HEK293 (cell line): Measurements from ENCODE around the gene TPO.

Experiments
- CTCF ChIA-PET: fragments of 350-600 bp; formaldehyde crosslinking; extraction: SDS; loops from one replicate; lab custom pipeline; 2021; ENCODE audit warnings: antibody characterized with exemption; lab: Yijun Ruan, JAX
- POLR2A ChIA-PET: fragments of 300-600 bp; formaldehyde crosslinking; extraction: SDS; loops from one replicate; lab custom pipeline; 2020; ENCODE audit warnings: antibody characterized with exemption, inconsistent platforms; lab: Yijun Ruan, JAX
- H3K27ac ChIP-seq: fragments of 200-500 bp; sonication (Bioruptor generic); 2 replicates; pipeline ENCODE4 v1.5.1; 2014; ENCODE audit warnings: low read depth, low read length, control low read depth, inconsistent platforms; ENCODE audit errors: extremely low read depth
- H3K36me3 ChIP-seq, 2 experiments: fragments of 200-500 bp in 1 of 2; sonication (Bioruptor generic) in 1 of 2; 1 replicate in 1 of 2; 2 replicates in 1 of 2; pipeline ENCODE4 v1.5.1; 2014 to 2017; ENCODE audit warnings: inconsistent platforms in 2 of 2, low read length in 2 of 2; ENCODE audit not compliant: control insufficient read depth in 2 of 2, insufficient read depth in 1 of 2
- H3K4me1 ChIP-seq: fragments of 200-500 bp; sonication (Bioruptor generic); 2 replicates; pipeline ENCODE4 v1.5.1; 2014; ENCODE audit warnings: mild to moderate bottlenecking, low read length, inconsistent platforms; ENCODE audit not compliant: control insufficient read depth, insufficient read depth
- H3K4me3 ChIP-seq: 2 replicates; pipeline ENCODE4 v1.5.1; 2011; ENCODE audit warnings: low read depth, mild to moderate bottlenecking, control low read depth, low read length, moderate library complexity
- H3K9me3 ChIP-seq: fragments of 200-500 bp; sonication (Bioruptor generic); 2 replicates; pipeline ENCODE4 v1.5.1; 2014; ENCODE audit warnings: low read depth, low read length, inconsistent platforms; ENCODE audit not compliant: control insufficient read depth, insufficient read depth
- GLI2 ChIP-seq: fragments of 450-650 bp; formaldehyde crosslinking; IDR thresholded peaks from 2 replicates; pipeline ENCODE4; 2017; ENCODE audit warnings: missing biosample characterization, missing genetic modification characterization, low read depth, borderline replicate concordance
- PRDM1 ChIP-seq: fragments of 450-650 bp; formaldehyde crosslinking; IDR thresholded peaks from 2 replicates; pipeline ENCODE4; 2016; ENCODE audit warnings: missing biosample characterization, missing genetic modification characterization
- WT1 ChIP-seq: fragments of 450-650 bp; formaldehyde crosslinking; IDR thresholded peaks from 2 replicates; pipeline ENCODE4 v1.5.1; 2016; ENCODE audit warnings: missing biosample characterization, missing genetic modification characterization
- ZFP3 ChIP-seq: fragments of 450-650 bp; formaldehyde crosslinking; IDR thresholded peaks from 2 replicates; pipeline ENCODE4 v1.5.1; 2016; ENCODE audit warnings: low read depth, missing biosample characterization, missing genetic modification characterization
- ZNF121 ChIP-seq: fragments of 450-650 bp; formaldehyde crosslinking; IDR thresholded peaks from 2 replicates; pipeline ENCODE4 v1.5.1; 2016; ENCODE audit warnings: missing biosample characterization, missing genetic modification characterization
- ZNF214 ChIP-seq: fragments of 450-650 bp; formaldehyde crosslinking; IDR thresholded peaks from 2 replicates; pipeline ENCODE4 v1.5.1; 2017; ENCODE audit warnings: missing biosample characterization, mild to moderate bottlenecking, missing genetic modification characterization, borderline replicate concordance
- ZNF654 ChIP-seq: fragments of 450-650 bp; formaldehyde crosslinking; IDR thresholded peaks from 2 replicates; pipeline ENCODE4 v1.5.1; 2016; ENCODE audit warnings: low read depth, missing biosample characterization, missing genetic modification characterization
- ZNF785 ChIP-seq: fragments of 450-650 bp; formaldehyde crosslinking; IDR thresholded peaks from 2 replicates; pipeline ENCODE4 v1.5.1; 2016; ENCODE audit warnings: missing biosample characterization, missing genetic modification characterization
- TF ChIP-seq, protein P1 (sequence below): fragments of 450-650 bp; formaldehyde crosslinking; IDR thresholded peaks from 2 replicates; pipeline ENCODE4 v1.5.1; 2016; ENCODE audit warnings: missing biosample characterization, missing genetic modification characterization
- TF ChIP-seq, protein P2 (sequence below): fragments of 450-650 bp; formaldehyde crosslinking; IDR thresholded peaks from 2 replicates; pipeline ENCODE4 v1.5.0; 2017; ENCODE audit warnings: missing biosample characterization, missing genetic modification characterization, borderline replicate concordance
- TF ChIP-seq, protein P3 (sequence below): fragments of 450-650 bp; formaldehyde crosslinking; conservative IDR thresholded peaks from 2 replicates; pipeline ENCODE4 v1.5.1; 2016; ENCODE audit warnings: low read depth, missing biosample characterization, missing genetic modification characterization
- TF ChIP-seq, protein P4 (sequence below): fragments of 450-650 bp; formaldehyde crosslinking; IDR thresholded peaks from 2 replicates; pipeline ENCODE4 v1.5.1; 2016; ENCODE audit warnings: missing biosample characterization, missing genetic modification characterization
- TF ChIP-seq, protein P5 (sequence below): IDR thresholded peaks from 2 replicates; pipeline ENCODE4 v1.6.1; 2011; ENCODE audit warnings: mild to moderate bottlenecking, low read depth, low read length, borderline replicate concordance

TPO gene

DNA sequence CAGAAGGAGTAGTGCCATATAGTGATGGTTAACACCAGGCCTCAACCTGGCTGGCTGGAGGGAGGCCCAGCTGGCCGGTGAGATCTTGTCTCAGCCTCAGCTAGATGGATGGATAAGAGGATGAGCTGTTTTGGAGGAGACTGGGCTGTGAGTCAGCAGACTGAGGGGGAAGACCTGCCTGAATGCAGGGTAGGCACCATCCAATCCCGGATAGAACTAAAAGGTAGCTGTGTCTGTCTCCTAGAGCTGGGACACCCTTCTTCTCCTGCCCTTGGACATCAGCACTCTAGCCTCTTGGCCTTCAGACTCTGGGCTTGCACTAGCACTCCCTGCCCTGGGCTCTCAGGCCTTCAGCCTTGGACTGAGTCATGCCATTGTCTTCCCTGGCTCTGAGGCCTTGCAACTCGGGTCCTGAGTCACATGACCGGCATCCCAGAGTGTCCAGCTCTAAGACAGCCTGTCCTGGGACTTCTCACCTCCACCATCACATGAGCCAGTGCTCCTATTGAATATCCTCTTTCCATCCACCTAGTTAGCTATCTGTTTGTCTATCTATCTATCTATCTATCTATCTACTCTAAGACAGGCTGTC is 131.3 kb downstream of the TPO start (continued):
- TF ChIP-seq, protein P1, sequence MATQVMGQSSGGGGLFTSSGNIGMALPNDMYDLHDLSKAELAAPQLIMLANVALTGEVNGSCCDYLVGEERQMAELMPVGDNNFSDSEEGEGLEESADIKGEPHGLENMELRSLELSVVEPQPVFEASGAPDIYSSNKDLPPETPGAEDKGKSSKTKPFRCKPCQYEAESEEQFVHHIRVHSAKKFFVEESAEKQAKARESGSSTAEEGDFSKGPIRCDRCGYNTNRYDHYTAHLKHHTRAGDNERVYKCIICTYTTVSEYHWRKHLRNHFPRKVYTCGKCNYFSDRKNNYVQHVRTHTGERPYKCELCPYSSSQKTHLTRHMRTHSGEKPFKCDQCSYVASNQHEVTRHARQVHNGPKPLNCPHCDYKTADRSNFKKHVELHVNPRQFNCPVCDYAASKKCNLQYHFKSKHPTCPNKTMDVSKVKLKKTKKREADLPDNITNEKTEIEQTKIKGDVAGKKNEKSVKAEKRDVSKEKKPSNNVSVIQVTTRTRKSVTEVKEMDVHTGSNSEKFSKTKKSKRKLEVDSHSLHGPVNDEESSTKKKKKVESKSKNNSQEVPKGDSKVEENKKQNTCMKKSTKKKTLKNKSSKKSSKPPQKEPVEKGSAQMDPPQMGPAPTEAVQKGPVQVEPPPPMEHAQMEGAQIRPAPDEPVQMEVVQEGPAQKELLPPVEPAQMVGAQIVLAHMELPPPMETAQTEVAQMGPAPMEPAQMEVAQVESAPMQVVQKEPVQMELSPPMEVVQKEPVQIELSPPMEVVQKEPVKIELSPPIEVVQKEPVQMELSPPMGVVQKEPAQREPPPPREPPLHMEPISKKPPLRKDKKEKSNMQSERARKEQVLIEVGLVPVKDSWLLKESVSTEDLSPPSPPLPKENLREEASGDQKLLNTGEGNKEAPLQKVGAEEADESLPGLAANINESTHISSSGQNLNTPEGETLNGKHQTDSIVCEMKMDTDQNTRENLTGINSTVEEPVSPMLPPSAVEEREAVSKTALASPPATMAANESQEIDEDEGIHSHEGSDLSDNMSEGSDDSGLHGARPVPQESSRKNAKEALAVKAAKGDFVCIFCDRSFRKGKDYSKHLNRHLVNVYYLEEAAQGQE (tag by site-specific recombination), result no peak
- TF ChIP-seq WT1 (tag by site-specific recombination) (no peak), ZFP3 (tag by site-specific recombination) (no peak)
- TF ChIP-seq, protein P2, sequence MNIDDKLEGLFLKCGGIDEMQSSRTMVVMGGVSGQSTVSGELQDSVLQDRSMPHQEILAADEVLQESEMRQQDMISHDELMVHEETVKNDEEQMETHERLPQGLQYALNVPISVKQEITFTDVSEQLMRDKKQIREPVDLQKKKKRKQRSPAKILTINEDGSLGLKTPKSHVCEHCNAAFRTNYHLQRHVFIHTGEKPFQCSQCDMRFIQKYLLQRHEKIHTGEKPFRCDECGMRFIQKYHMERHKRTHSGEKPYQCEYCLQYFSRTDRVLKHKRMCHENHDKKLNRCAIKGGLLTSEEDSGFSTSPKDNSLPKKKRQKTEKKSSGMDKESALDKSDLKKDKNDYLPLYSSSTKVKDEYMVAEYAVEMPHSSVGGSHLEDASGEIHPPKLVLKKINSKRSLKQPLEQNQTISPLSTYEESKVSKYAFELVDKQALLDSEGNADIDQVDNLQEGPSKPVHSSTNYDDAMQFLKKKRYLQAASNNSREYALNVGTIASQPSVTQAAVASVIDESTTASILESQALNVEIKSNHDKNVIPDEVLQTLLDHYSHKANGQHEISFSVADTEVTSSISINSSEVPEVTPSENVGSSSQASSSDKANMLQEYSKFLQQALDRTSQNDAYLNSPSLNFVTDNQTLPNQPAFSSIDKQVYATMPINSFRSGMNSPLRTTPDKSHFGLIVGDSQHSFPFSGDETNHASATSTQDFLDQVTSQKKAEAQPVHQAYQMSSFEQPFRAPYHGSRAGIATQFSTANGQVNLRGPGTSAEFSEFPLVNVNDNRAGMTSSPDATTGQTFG (tag by site-specific recombination), result no peak
- TF ChIP-seq, protein P3, sequence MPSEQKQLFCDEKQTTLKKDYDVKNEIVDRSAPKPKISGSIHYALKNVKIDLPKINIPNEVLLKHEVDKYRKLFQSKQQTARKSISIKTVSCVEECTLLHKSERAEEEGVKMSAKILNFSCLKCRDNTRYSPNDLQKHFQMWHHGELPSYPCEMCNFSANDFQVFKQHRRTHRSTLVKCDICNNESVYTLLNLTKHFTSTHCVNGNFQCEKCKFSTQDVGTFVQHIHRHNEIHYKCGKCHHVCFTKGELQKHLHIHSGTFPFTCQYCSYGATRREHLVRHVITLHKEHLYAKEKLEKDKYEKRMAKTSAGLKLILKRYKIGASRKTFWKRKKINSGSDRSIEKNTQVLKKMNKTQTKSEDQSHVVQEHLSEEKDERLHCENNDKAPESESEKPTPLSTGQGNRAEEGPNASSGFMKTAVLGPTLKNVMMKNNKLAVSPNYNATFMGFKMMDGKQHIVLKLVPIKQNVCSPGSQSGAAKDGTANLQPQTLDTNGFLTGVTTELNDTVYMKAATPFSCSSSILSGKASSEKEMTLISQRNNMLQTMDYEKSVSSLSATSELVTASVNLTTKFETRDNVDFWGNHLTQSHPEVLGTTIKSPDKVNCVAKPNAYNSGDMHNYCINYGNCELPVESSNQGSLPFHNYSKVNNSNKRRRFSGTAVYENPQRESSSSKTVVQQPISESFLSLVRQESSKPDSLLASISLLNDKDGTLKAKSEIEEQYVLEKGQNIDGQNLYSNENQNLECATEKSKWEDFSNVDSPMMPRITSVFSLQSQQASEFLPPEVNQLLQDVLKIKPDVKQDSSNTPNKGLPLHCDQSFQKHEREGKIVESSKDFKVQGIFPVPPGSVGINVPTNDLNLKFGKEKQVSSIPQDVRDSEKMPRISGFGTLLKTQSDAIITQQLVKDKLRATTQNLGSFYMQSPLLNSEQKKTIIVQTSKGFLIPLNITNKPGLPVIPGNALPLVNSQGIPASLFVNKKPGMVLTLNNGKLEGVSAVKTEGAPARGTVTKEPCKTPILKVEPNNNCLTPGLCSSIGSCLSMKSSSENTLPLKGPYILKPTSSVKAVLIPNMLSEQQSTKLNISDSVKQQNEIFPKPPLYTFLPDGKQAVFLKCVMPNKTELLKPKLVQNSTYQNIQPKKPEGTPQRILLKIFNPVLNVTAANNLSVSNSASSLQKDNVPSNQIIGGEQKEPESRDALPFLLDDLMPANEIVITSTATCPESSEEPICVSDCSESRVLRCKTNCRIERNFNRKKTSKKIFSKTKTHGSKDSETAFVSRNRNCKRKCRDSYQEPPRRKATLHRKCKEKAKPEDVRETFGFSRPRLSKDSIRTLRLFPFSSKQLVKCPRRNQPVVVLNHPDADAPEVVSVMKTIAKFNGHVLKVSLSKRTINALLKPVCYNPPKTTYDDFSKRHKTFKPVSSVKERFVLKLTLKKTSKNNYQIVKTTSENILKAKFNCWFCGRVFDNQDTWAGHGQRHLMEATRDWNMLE (tag by site-specific recombination), result no peak
- TF ChIP-seq, all 188 proteins: peak for 0

DNA sequence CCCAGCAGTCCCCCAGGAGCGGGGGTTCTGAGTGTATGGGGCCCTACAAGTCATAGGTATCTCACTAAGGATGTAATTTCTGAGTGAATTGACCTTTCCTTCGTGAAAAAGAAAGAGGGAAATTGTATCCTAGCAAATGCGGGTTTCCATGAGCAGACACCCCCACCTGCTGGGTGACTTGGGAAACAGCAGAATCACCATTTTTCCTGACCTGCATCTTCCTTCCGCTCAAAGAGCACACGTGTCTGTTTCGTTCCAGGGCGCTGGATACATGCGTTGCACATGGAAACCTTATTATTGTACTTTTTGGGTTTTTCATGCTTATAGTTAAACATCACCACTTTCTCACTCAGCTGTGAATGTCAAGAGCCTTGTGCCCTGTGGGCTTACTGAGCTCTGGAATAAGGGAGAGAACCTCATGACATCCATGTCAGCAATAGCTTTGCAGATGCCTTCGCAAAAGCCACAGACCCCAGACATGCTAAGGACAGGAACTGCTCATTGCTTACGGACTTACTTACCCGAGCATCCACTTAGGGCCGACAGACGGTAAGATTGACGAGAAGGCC is 132.8 kb downstream of the TPO start:
- ChIA-PET CTCF (interaction anchor here (0.7 to 3.3 kb wide), 19 partner anchors 32 to 998 kb away, joined by 3 to 18 read pairs (median 3); no protein-coding TSS in a partner anchor), POLR2A (no interaction called here)
- Histone ChIP-seq H3K4me3 (no peak overlapping the region), H3K4me1 (no peaks in the 10 kb centered on the region), H3K27ac (no peak overlapping the region), H3K36me3 (no peaks in the 10 kb centered on the region), H3K9me3 (no peaks in the 10 kb centered on the region)
- TF ChIP-seq ZNF654 (tag by site-specific recombination) (peak; percentile 90), ZNF121 (tag by site-specific recombination) (no peak), PRDM1 (tag by site-specific recombination) (0 out of 2 replicates have a peak, but pooled peaks have one; percentile 12), GLI2 (tag by site-specific recombination) (no peak), ZNF785 (tag by site-specific recombination) (no peak), ZNF214 (tag by site-specific recombination) (no peak)
- TF ChIP-seq, protein P4, sequence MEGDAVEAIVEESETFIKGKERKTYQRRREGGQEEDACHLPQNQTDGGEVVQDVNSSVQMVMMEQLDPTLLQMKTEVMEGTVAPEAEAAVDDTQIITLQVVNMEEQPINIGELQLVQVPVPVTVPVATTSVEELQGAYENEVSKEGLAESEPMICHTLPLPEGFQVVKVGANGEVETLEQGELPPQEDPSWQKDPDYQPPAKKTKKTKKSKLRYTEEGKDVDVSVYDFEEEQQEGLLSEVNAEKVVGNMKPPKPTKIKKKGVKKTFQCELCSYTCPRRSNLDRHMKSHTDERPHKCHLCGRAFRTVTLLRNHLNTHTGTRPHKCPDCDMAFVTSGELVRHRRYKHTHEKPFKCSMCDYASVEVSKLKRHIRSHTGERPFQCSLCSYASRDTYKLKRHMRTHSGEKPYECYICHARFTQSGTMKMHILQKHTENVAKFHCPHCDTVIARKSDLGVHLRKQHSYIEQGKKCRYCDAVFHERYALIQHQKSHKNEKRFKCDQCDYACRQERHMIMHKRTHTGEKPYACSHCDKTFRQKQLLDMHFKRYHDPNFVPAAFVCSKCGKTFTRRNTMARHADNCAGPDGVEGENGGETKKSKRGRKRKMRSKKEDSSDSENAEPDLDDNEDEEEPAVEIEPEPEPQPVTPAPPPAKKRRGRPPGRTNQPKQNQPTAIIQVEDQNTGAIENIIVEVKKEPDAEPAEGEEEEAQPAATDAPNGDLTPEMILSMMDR (tag by site-specific recombination), result peak; percentile 61
- TF ChIP-seq, protein P5, sequence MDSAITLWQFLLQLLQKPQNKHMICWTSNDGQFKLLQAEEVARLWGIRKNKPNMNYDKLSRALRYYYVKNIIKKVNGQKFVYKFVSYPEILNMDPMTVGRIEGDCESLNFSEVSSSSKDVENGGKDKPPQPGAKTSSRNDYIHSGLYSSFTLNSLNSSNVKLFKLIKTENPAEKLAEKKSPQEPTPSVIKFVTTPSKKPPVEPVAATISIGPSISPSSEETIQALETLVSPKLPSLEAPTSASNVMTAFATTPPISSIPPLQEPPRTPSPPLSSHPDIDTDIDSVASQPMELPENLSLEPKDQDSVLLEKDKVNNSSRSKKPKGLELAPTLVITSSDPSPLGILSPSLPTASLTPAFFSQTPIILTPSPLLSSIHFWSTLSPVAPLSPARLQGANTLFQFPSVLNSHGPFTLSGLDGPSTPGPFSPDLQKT, result no peak
